NT2/D1 (cell line): Measurements from ENCODE around the gene COL23A1.

Experiments used
- SUZ12 ChIP-seq: IDR thresholded peaks from 2 replicates; pipeline ENCODE4 v1.6.1; 2011; ENCODE audit not compliant: insufficient read length, insufficient read depth; ENCODE audit errors: extremely low read depth
- ZNF274 ChIP-seq: IDR thresholded peaks from 2 replicates; pipeline ENCODE4 v1.6.1; 2011; ENCODE audit warnings: mild to moderate bottlenecking, low read depth, low read length

DNA sequence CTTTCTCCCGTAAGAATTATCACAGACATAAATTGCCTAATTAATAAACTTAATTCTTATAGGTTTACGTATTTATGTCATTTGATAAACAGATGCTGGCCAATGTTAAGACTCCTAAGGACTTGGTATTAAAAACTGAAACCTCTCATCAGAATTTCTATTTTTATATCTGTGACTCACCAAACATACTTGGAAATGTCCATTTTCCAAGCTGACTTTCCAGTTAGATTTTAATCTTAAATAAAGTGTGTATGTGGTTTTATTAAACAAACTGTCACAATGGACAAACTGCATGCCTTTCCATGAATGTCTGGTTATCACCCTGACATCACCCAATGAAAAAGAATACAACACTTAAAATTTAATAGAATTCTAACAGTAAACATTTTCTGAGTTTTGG is 12.6 kb upstream of the COL23A1 start:
- TF ChIP-seq SUZ12 (no peak), ZNF274 (no peak)
